Right ventricle myocardium superior (tissue), 1 donor: Measurements from ENCODE around the gene RAPH1. TPM values are rescaled to one million over a fixed set of nuclear protein-coding genes. Genes with fewer than 3 reads are reported as not detected.

Experiments used
- ATAC-seq: fragments of 200-7000 bp; cut with Tn5 transposase; one replicate; pipeline ENCODE4 v1.9.1; 2020; ENCODE audit warnings: mild to moderate bottlenecking; ENCODE audit not compliant: poor library complexity
- DNase-seq: peaks from one replicate; pipeline ENCODE4 v3.0.0-alpha.2; 2020
- intact Hi-C: fragments of 100-400 bp; cut with DNase I; formaldehyde crosslinking; loops from one replicate; pipeline ENCODE4 v1.11.2; 2022
- long read RNA-seq: library from polyadenylated mRNA; unstranded; transcript quantifications from one replicate; pipeline ENCODE4 v2.0.0, GENCODE V29; 2021
- total RNA-seq: library from RNA; stranded (reverse); fragmentation: NEBNext Ultra II Directional; extraction: Animal tissue kit (Norgen Biotek cat#: 25700); gene quantifications from one replicate; pipeline ENCODE4 v1.2.1, GENCODE V29; 2021
- donor health status: DM: no; HTN: yes; CAD: no; lungs with severe emphysema.

RAPH1 gene, protein sequence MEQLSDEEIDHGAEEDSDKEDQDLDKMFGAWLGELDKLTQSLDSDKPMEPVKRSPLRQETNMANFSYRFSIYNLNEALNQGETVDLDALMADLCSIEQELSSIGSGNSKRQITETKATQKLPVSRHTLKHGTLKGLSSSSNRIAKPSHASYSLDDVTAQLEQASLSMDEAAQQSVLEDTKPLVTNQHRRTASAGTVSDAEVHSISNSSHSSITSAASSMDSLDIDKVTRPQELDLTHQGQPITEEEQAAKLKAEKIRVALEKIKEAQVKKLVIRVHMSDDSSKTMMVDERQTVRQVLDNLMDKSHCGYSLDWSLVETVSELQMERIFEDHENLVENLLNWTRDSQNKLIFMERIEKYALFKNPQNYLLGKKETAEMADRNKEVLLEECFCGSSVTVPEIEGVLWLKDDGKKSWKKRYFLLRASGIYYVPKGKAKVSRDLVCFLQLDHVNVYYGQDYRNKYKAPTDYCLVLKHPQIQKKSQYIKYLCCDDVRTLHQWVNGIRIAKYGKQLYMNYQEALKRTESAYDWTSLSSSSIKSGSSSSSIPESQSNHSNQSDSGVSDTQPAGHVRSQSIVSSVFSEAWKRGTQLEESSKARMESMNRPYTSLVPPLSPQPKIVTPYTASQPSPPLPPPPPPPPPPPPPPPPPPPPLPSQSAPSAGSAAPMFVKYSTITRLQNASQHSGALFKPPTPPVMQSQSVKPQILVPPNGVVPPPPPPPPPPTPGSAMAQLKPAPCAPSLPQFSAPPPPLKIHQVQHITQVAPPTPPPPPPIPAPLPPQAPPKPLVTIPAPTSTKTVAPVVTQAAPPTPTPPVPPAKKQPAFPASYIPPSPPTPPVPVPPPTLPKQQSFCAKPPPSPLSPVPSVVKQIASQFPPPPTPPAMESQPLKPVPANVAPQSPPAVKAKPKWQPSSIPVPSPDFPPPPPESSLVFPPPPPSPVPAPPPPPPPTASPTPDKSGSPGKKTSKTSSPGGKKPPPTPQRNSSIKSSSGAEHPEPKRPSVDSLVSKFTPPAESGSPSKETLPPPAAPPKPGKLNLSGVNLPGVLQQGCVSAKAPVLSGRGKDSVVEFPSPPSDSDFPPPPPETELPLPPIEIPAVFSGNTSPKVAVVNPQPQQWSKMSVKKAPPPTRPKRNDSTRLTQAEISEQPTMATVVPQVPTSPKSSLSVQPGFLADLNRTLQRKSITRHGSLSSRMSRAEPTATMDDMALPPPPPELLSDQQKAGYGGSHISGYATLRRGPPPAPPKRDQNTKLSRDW
- total RNA-seq: 11.9 TPM
- long read RNA-seq, partial matches to known transcripts: 0 of 2 reads
- long read RNA-seq, other reads (novel, unspliced or antisense): 2 of 2 reads

DNA sequence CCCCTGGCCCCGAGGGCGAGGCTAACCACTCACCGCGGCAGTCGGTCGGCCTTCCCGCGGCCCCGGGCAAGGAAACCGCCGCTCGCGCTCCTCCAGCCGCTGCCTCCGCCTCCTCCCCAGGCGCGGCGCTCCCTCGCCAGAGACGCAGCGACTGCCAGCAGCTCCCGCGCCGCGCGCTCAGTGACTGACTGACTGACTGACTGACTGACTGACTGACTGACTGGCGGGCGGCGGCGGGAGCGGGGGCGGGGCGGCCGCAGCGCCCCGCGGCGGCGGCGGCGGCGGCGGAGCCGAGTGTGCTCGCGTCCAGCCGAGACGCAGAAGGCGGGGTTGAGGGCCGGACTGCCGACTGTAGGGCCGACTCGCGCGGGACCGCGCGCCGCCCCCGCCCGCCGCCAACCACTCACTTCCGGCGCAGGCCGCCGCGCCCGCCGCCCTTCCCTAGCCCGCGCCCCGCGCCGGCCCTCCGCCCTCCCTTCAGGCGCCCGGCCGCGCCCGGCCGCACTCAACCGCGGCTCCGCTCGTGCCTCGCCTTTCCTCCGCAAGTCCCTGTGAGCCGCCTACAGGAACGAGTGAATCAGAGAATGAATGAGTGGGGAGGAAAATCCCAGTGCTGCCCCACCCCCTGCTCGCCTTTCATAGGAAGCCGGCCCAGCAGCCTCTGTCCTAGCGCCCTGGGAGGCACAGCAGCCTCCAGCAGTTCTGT lies at the start of gene RAPH1:
RAPH1 (minus strand) TSS at position 224 of the 706 bp plus-strand sequence. CDS start 39,948 bp downstream, outside the sequence.
- DNase-seq (peak; percentile 94), ATAC-seq (peak; percentile 96)
- intact Hi-C loops: loop anchor here (10.0 kb wide), 1 partner anchor 150 kb away; no protein-coding TSS in a partner anchor

DNA sequence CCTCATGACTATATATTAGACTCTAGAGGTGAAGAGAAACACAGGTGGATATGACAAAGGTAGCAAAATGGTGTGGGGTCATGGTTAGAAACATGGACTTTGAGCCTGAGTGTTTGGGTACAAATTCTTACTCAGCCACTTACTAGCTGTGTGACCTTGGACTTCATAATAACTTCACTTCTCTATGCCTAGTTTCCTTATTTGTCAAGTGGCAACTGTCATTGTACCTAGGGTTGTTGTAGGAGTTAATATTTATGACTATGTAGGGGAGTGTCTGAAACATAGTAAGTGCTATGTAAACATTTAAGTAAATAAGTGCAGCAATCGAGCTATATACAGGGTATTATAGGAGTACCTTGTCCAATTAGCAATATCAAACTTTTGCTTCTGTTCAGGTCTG lies 49.7 kb upstream of the RAPH1 start:
- ATAC-seq (no peak), DNase-seq (no peak)
- intact Hi-C loops: no loop called here

DNA sequence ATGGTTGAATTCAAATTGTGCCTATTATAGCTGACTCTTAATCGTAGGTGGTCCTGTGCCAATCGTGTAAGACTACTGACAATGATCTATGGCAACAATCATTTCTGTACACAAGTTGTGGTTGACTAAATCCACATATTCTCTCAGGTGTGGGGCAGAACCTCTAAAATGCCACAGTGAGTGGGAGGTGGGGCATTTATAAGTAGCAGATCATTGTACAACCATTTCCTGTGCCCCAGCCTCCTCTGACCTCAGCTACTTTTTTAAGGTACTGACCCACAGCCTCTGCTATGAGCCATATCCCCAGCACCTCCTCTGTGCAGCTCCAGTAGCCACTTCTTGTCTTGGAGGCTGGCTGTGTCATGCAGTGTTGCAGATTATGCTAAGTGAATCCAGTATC lies 48.6 kb upstream of the RAPH1 start:
- DNase-seq: no peak
- peak; percentile 58 for ATAC-seq
- intact Hi-C loops: no loop called here

DNA sequence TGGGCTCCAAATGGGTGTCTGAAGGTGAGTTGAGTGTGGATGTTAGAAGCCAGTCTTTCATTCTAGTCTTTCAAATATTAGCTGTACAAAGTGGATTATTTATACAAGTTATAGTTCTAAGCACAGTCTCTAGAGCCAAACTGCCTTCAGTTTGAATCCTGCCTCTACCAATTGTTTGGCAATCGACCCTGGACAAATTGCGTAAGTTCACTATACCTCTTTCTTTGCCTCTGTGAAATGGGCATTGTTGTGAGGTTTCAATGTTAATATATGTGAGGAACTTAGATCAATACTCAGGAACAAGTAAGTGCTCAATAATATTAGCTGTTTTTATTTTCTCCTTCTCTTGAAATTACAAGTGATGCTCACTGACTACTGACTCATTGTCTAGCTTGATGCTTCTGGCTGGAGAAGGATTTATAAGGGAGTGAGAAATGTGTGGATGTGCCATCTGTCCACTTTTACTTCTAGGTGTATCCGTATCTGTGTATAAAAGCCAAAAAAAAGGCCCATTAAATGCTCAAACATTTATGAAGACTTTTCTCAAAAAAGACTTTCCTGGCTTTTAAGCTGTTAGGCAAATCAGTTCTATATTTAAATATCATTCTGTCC lies 48.1 kb upstream of the RAPH1 start:
- no peak for DNase-seq
- ATAC-seq: no peak
- intact Hi-C loops: no loop called here

DNA sequence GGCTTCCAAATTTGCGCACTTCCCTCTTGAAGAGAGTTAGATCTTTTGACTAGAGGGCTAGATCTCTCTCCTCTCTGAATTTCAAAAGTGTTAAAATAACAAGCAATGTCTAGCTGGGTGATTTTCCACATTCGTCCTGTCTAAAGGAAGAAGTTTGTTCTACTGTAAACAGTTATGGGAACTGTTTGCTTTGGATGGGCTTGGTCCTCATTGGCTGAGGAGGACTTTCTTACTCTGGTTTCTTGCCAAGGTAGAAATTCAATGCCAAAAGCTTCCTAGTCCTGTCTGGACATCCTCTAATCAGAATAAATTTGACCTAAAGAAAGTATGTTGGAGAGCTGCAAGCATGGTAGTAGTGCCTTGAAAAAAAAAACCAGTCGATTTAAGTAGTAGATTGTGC lies 47.4 kb upstream of the RAPH1 start:
- ATAC-seq: peak; percentile 55
- DNase-seq: no peak
- intact Hi-C loops: no loop called here

DNA sequence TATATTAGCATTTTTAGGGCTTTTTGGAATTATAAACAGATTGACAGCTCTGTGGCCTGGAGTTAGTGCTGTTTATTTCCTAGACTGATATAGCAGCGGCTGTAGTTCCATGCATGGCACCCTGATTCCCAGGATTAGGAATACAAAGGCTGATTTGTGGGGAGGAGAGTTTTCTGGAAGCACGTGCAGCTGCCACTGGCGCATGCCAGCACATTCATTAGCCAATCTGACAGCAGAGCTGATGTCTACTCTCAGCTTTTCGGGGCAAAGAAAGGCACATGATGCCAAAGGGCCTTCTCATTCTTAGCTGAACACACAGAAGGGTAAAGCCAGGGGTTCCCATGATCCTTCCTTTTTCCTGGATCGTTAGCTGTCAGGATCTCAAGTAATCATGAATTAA lies 45.7 kb upstream of the RAPH1 start:
- intact Hi-C loops: no loop called here

DNA sequence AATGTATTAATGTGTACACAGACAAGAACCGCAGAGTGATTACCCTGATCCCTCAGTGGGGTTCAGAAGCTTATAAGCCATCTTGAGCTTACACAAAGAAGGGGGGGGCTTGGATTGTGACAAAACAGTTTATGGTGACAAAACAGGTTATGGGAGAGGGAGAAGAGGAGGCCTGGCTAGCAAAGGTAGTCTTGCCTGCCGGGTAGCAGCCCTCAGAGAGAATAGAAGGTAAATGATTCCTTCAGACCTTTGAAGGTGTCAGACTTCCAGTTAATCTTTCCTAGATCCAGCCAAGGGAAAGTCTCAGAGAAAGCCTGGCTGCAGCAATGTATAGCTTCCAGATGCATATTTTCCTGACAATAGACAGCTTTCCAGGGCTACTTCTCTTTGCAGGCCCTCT lies 44.6 kb upstream of the RAPH1 start:
- intact Hi-C loops: no loop called here
- no peak for ATAC-seq

More for the DNA sequence above, 45.7 kb upstream of the RAPH1 start:
- ATAC-seq (no peak), DNase-seq (no peak)

DNA sequence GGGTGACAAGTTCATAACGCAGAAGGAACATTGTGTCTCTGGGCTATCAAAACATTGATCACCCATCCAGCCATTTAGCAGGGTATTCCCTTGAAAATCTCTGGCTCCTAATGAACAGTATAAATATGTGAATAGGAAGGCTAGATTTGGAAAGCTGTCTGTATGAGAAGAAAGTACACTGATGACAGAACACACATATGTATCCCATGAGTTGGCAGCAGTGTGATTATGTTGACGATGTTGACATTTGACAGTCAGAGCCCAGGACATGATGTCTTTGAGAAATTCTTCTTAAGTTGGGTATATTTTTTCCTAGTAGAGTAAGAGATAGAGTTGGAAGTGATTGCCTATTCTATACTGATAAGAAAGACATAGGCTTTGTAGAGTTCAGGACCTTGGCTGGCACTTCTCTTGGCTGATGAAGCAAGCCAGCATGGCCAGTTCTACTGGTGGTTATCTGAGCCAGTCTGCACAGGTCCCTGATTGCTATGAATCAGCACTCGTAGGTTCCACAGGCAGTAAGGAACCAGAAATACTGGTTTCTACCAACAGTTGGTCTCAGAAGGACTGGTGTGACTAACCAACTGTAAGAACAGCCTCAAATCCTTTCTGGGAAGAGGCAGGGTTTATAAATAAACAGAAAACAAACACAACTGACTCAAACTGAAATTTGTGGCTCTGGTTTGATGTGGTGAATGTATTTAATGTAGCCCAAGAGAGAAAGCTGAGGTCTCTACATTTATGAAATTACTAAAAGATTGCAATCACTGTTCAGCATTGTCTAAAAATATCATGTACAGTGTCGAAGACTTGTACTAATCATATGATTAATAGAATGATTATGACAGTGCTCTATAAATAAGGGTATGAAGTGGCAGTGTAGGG lies 43.9 kb upstream of the RAPH1 start:
- no peak for DNase-seq
- intact Hi-C loops: no loop called here
- peak; percentile 48 for ATAC-seq

More for the DNA sequence above, 44.6 kb upstream of the RAPH1 start:
- DNase-seq: no peak

DNA sequence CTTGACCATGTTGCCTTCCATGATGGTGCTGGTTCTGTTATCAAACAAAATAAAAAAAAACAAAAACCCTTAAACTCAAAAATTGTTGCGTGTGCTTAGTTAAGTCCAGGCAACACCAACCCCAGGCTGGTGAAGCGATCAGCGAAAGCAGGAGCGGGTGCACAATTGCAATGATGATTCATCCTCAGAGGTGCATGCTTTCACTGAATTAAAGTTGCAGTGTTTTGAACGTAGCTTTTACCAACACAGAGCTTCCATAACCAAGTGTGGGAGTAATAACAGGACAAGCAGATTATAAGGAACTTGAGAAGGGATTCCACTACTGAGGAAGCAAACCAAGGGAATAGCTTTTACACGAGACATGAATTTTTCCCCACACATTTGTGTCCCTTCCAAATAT lies 39.7 kb upstream of the RAPH1 start:
- intact Hi-C loops: no loop called here
- no peak for ATAC-seq
- DNase-seq: no peak

DNA sequence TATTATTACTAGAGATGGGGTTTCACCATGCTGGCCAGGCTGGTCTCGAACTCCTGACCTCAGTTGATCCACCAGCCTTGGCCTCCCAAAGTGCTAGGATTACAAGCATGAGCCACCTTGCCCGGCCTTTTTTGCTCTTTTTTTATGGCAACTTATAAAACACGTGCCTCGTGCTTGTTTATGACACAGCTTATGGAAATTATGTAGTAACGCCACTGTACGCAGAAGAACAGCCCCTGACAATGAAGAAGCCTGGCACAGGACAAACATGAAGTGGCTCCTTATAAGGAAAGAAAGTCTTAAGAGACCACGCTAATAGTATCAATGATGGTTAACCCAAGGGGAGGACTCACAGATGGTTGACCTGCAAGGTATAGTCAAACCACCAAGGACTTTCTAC lies 37.2 kb upstream of the RAPH1 start:
- ATAC-seq (no peak), DNase-seq (no peak)
- intact Hi-C loops: no loop called here

DNA sequence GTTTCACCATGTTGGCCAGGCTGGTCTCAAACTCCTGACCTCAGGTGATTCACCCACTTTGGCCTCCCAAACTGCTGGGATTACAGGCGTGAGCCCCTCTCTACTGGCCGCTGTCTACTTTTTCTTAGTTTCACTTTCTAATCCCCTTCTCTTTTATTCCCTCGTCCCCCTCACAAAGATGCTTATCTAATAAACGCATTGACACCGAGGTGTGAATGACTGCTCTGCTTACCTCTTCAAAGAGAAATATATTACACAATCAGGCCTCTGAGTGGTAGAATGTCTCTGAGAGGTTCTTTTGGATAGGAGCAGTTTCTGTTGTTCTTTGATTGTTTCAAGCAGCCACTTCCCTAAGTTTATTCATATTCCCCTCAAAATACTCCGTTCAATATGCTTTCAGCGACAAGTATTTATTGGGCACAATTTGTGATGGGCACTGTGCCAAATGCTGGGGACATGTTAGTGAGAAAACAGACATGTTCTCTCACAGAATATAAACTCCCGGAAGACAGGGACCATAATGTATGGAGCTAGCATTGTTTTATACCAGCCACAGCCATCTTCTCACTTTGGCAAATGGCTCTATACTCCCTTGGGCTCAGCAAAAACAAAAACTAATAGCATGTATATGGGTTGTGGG lies 34.7 kb upstream of the RAPH1 start:
- ATAC-seq (no peak), DNase-seq (no peak)
- intact Hi-C loops: no loop called here

DNA sequence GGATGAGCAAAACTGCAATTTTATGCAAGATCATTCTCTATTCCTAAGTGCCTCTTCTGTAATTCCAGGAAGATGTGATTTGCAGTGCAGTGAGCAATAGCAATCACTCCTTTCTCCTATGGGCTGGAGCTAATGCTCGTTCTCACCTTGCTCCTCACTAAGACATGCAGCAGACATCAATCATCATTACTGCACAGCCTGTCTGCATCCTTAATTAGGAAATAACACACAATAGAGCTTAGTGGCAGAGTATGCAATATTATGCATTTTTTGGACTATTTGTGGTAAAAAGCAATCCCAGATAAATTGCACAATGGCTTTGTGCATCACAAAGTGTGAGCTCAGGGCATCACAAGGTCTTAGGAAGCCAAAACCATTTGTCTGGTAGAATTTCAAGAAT lies 32.6 kb upstream of the RAPH1 start:
- ATAC-seq: no peak
- no peak for DNase-seq
- intact Hi-C loops: no loop called here

DNA sequence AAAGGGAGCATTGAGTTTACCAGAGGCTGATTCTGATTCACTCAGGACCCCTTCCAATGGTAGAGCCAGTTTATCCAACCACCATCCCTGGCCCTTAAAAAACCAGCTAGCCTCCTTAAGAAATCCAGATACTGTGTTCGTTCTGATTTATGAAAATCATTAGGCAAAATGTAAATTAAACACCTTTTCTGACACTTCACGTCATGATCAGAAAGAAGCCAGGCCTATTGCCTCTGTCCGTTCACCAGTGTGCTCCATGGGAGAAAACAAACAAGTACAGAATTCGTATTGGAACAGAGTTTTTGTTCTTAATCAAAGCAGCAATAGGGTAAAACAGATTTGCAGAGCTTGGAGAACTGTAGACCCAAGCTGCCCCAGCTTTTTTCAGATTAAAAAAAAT lies 31.1 kb upstream of the RAPH1 start:
- DNase-seq (no peak), ATAC-seq (no peak)
- intact Hi-C loops: no loop called here

DNA sequence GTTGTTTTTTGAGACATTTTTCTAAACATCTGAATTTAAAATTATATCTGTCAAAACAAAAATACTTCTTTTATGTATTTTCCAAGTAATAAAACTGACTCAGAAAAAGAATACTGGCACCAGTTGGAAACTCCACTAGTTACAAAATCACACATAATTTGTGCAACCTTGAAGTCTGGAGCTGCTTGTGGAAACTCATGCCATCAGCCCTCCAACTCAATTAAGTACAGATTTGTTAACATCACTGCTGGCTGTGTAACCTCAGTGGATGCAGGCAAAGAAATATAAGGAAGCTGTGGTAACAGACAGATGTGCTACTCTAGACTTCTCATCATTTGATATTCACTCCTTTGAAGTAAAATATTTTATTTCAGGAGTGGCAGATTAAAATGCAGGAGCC lies 30.0 kb upstream of the RAPH1 start:
- no peak for DNase-seq

DNA sequence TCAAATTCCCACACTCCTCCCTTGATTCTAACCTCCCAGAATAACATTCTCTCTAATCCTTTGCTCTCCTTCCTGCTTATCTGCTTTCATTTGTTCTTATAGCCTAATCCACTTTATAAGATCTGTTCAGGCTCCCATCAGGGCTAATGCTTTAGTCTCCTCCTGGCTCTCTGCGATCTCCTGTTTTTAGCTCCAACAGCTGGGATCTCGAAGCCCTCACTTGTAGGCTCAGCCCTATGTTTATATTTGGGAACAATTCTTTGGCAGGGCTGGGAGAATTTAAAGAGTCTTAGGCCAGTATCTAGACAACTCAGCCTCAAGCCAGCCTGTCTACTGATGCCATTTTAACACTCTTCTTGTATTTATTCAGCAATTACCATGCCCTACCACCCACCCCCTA lies 27.2 kb upstream of the RAPH1 start:
- DNase-seq: no peak
- intact Hi-C loops: no loop called here

More for the DNA sequence above, 30.0 kb upstream of the RAPH1 start:
- ATAC-seq: no peak
- intact Hi-C loops: no loop called here

DNA sequence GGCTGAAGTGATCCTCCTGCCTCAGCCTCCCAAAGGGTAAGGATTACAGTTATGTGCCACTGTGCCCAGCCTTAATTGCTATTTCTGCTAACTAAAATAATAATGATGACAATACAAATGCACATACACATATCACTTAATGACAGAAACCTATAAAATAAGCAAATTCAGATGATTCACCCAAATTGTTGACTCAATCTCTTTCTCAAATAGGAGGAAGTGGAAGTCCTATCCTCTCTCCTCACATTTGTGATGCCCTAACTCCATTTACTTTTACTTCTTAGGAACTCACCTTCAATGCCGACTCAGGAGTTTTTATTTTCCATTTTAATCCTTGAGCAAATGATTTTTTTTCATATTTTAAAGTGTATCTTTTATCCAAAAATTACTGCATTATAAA lies 24.5 kb upstream of the RAPH1 start:
- DNase-seq (no peak), ATAC-seq (no peak)
- intact Hi-C loops: no loop called here

More for the DNA sequence above, 27.2 kb upstream of the RAPH1 start:
- ATAC-seq: peak; percentile 93

DNA sequence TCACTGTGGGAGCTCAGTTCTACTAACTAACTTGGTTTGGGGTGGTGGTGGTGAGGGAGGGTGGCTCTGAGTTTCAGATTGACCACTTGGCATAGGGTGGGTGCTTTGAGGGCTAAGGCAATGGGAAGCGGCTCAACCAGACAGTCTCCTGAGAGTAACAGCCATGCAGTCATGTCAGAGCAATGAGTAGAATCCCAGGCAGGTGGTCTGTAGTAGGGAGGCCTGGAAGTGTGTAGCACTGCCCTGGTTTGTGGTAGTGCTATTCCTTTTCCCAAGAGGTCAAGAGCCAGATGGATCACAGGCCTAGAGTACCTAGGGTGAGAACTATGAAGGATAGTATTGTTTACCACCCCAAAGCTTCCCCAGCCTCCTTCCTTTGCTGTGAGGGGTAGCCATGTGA lies 18.7 kb upstream of the RAPH1 start:
- no peak for DNase-seq
- intact Hi-C loops: no loop called here
- ATAC-seq: no peak
